AML-193 (cell line): ENCODE measurements around the gene GPC1.

Experiments used
- DNase-seq, 2 experiments: peaks; one replicate each; lab custom pipeline; 2025; lab: John Stamatoyannopoulos, UW

The GPC1 gene

DNA sequence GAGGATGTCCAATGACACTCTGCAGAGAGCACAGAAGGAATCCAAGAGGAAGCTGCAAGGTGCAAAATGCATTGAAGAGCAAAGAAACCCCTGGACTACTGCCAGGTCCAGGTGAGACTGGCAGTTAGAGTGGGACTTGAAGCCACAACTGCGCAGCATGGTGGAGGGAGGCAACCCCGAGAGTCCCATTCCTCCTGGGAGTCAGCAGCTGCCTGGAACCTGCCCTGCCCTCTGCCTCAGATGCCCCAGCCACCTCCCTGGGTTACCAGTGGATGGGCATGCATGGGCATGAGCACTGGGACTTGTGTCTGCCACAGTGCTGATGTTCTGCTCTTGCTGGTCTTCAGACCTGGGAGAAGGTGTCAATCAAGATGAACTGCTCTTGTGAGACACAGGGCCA, 79.2 kb downstream of the GPC1 start:
- no peak for DNase-seq

DNA sequence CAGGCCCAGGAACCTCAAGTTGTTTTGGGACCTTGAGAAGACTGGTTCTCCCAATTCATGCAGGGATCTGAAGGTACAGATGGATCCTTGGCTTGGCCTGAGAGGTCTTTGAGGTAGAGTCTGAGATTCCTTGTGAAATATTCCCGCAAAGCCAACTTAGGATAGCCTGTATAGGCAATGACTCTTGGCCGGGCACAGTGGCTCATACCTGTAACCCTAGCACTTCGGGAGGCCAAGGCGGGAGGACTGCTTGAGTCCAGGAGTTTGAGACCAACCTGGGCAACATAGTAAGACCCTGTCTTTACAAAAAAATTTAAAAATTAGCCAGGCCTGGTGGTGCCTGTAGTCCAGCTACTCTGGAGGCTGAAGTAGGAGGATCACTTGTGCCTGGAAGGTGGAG, 81.9 kb downstream of the GPC1 start:
- no peak for DNase-seq
